GM20000 (cell line): ENCODE results near the gene EFCAB10.
"Not testable (repeated sequence)": the region's sequence is repeated elsewhere in the genome, so short reads cannot be mapped to it uniquely, and the experiment has no call there.

Experiments
- DNase-seq: peaks from one replicate; pipeline ENCODE4 v3.0.0; 2012; ENCODE audit warnings: low spot score
- TF ChIP-seq, protein P1 (sequence below): IDR thresholded peaks from 2 replicates; pipeline ENCODE4 v1.5.1; 2012; ENCODE audit warnings: mild to moderate bottlenecking, control low read depth; ENCODE audit errors: extremely low read depth, missing control alignments

EFCAB10 gene

DNA sequence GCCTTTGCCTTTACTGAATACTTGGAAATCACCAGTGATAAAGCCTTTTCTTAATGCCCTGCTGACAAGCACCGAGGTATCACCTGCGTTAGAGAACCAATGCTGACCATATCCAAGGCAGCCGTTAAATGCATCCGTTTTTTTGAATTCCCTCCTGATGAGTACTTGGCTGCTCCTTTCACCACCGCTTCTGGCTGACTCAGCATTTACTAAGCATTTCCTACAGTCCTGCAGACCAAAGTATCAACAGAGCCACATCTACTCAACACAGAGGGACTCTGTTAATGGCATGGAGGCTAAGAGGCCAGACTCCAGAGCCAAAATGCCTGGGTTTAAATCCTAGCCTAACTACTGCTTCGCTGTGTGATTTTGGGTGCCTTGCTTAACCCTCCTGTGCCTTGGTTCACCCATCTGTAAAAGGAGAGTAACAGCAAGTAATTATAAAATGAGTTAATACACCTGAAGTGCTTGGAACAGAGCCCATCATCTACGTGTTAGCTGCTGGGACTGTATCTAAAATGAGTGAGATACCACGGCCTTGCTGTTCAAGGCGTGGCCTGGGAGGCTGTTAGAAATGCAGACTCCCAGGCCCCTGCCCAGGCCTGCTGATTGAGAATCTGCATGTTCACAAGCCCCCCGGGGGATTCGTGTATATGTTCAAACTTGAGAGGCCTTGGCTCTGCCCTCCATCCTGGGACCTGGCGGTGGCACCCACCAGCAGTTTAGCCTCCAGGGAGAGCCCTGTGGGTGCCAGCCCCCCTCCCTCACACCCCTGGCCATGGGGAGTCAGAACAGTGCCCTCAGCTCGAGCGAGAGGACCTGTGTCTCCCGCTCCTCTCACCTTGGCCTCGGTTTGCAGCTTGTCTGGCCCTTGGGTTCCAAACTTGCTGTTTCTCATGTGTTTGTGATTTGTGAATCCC, 30.8 kb upstream of the EFCAB10 start:
- no peak for DNase-seq
- TF ChIP-seq, protein P1, sequence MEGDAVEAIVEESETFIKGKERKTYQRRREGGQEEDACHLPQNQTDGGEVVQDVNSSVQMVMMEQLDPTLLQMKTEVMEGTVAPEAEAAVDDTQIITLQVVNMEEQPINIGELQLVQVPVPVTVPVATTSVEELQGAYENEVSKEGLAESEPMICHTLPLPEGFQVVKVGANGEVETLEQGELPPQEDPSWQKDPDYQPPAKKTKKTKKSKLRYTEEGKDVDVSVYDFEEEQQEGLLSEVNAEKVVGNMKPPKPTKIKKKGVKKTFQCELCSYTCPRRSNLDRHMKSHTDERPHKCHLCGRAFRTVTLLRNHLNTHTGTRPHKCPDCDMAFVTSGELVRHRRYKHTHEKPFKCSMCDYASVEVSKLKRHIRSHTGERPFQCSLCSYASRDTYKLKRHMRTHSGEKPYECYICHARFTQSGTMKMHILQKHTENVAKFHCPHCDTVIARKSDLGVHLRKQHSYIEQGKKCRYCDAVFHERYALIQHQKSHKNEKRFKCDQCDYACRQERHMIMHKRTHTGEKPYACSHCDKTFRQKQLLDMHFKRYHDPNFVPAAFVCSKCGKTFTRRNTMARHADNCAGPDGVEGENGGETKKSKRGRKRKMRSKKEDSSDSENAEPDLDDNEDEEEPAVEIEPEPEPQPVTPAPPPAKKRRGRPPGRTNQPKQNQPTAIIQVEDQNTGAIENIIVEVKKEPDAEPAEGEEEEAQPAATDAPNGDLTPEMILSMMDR, result no peak

DNA sequence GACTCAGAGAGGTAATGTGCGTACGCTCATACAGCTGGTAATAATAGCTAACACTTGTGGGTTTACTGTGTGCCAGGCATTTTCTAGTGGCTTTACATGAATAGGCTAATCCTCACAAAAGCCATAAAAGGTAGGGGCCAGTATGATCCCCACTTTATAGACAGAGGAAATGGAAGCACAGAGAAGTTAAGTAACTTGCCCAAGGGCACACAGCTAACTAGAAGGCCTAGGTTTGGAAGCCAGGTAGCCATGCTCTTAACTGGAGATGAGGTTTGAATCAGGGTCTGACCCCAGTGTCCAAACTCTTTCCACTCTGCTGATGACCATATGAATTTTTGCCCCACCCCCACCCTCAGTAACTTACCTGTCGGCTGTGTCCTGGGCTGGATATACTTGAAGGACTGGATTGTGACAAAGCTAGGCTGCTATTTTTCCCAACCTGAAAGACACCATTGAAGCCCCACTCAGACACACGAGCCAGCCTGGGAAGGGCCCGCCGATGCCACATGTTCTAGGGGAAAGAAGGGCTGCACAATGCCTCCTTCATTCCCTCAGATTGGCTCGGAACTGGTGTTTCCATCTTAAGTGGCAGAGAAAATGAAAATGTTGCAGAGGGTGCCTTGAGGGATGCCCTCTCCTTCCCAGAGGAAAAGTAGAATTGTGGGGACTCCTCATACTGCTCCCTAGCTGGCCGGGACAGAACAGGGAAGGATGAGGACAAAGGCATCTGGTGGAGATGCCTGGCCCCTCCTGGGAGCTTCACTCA, 29.1 kb upstream of the EFCAB10 start:
- TF ChIP-seq, protein P1, result no peak
- DNase-seq, result no peak

DNA sequence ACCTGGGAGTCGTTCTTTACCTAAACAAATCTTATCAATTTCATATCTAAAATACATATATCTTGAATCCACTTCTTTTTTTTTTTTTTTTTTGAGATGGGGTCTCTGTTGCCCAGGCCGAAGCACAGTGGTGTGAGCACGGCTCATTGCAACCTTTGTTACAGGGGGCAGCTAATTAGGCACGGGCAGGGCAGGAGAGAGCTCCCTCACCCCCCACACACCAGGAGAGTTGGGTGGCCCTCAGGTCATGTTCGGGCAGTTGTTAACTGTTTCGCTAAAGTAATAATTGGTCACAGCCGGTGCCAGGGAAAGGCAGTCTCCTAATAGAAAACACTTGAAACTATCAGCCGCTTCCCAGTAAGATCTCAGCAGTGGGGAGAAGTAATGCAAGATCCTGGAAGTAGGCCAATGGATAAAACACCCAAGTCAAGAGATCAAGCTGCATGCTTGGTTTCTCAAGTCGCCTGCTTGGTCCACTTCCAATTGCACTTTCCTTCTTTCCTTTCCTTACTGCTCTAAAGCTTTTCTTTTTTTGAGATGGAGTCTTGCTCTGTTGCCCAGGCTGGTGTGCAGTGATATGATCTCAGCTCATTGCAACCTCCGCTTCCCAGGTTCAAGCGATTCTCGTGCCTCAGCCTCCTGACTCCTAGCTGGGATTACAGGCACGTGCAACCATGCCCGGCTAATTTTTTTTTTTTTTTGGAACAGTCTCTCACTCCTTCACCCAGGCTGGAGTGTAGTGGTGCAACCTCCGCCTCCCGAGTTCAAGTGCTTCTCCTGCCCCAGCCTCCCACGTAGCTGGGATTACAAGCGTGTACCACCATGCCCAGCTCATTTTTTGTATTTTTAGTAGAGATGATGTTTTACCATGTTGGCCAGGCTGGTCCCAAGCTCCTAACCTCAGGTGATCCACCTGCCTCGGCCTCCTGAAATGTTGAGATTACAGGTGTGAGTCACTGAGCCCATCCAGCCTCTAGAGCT, 21.3 kb upstream of the EFCAB10 start:
- no peak for DNase-seq
- TF ChIP-seq, protein P1, result no peak

DNA sequence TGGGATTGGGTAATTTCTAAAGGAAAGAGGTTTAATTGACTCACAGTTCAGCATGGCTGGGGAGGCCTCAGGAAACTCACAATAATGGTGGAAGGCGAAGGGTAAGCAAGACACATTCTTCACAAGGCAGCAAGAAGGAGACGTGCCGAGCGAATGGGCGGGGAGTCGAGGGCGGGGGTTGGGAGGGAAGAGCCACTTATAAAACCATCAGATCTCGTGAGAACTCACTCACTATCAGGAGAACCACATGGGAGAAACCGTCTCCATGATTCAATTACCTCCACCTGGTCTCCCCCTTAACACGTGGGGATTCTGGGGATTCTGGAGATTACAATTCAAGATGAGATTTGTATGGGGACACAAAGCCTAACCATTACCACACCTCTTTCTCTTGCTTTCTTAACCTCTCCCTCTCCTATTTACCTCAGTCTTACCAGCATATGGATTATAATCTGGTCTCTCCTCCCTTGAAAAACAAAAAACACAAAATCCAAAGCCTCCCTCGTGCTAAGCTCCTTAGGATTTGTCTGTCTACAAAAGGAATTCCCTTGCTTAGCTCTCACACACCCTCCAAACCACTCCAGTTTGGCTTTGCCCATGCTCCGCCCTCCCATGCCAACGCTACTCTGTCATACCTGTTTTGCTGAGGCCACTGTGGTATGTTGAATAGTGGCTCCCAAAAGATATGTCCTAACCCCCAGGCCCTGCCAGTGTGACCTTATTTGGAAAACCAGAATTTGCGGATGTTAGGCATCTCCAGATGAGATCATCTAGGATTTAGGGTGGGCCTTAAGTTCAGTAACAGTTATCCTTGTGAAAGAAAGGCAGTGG, 19.6 kb upstream of the EFCAB10 start:
- TF ChIP-seq, protein P1, result no peak
- no peak for DNase-seq

DNA sequence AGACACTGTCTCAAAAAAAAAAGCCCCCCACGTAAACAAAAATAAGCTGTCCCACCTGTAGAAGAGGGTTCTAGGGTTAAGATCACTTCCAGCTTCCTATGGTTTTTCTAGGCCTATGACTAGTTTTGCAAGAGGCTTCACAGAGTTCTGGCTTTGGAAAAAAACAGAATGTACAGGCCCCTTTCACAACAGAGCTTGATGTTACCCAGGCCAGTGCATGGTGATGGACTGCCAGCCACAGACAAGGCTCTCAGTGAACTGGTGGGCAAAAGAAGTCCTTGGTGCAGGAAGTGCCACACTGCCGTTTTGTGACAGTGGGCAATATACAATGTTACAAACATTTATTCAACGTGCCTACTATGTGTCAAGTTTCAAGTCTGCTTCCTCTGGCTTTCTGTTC, 18.3 kb upstream of the EFCAB10 start:
- TF ChIP-seq, protein P1, result no peak
- no peak for DNase-seq

DNA sequence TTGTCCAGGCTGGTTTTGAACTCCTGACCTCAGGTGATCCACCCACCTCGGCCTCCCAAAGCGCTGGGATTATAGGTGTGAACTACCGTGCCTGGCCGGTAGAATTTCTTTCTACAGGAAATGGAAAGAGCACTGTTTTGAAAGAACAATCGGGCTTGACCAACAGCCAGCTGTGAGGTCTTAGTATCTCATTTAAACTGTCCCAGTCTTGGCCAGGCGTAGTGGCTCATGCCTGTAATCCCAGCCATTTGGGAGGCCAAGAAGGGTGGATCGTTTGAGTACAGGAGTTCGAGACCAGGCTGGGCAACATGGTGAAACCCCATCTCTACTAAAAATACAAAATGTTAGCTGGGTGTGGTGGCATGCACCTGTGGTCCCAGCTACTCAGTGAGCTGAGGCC, 17.8 kb upstream of the EFCAB10 start:
- DNase-seq, result not testable (repeated sequence)

DNA sequence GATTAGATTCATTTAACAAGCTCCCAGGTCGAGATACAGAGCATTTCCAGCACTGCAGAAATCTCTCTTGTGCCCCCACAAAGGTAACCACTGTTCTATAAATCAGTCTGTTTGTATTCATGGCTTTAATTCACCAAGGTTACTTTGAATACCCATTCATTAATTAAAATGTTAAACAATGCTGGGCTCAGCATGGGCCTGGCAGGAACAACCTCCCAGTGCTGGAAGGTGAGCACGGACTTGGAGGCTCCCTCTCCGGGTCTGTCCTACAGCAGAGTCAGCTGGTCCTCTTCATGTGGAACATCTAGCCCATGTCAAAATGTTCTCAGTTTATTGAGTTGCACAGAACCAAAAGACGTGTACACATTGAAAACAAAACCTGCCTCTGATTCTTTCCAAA, 15.6 kb upstream of the EFCAB10 start:
- TF ChIP-seq, protein P1, result no peak
- DNase-seq, result no peak
